Measurements from ENCODE around the gene GABRA5.

GABRA5 gene

DNA sequence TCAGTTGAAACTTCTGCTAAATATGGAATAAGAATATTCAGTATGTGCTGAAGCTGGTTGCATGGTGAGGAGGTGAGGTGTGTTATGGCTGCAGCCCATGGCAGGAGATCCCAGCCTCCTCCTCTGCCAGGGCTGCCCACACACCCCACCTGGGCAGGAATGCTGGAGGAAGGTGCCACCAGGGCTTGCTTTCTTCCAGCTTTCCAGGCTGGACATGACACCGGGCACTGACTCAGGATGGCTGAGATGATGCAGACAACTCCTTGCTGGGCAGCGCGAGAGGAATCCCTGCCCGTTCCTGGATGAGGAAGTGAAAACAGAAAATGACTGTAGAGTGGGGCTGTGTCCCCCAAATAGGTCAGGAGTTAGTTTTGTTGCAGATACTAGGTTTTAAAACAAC lies 118.2 kb downstream of the GABRA5 start:
- DNase-seq (ENCODE audit: low read depth in 1 of 2, low spot score in 1 of 2) = no peak

DNA sequence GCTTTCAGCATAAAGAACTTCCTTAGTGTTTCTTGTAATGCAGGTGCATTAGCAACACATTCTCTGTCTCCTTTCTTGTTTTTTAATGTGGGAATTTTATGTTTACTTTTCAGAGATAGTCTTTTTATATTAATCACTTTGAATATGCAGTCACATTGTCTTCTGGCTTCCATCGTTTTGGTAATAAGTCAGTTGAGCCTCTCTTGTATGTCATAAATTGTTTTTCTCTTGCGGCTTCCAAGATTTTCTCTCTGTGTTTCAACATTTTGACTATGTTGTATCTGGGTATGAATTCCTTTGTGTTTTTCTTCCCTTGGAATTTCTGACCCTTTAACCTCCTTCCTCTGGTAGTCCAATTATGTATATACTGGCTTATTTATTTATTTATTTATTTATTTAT lies 129.4 kb downstream of the GABRA5 start:
- no peak for DNase-seq (ENCODE audit: low read depth in 1 of 2, low spot score in 1 of 2)
